GM13977 (cell line): ENCODE results near the gene NPAS3.

Source experiments
- DNase-seq: peaks from one replicate; pipeline ENCODE4 v3.0.0; 2012; ENCODE audit warnings: low spot score
- CTCF ChIP-seq: IDR thresholded peaks from 2 replicates; pipeline ENCODE4 v1.5.1; 2012; ENCODE audit warnings: mild to moderate bottlenecking, control low read depth; ENCODE audit not compliant: insufficient read depth; ENCODE audit errors: extremely low read depth, missing control alignments
- in situ Hi-C: fragments of 300-500 bp; cut with MboI; formaldehyde crosslinking; loops from one replicate; pipeline ENCODE4 v1.12.0; 2022; ENCODE audit warnings: low sequenced_read_pairs, low pct_unique_long_range_greater_than_20kb, mixed read lengths, inconsistent platforms; ENCODE audit not compliant: unreplicated experiment

NPAS3 gene

GRCh38 chr14:32984241-32984930 lies 45.7 kb downstream of the NPAS3 start:
- no peak for TF ChIP-seq CTCF
- no peak for DNase-seq
- in situ Hi-C loops: no loop called here

- DNase-seq: no peak
- in situ Hi-C loops: no loop called here
- no peak for TF ChIP-seq CTCF
Measured at GRCh38 chr14:32985866-32986265, 47.2 kb downstream of the NPAS3 start.

GRCh38 chr14:32986791-32987540 lies 48.3 kb downstream of the NPAS3 start:
- no peak for DNase-seq
- in situ Hi-C loops: no loop called here
- no peak for TF ChIP-seq CTCF

- in situ Hi-C loops: no loop called here
- no peak for TF ChIP-seq CTCF
- no peak for DNase-seq
Measured at GRCh38 chr14:32991691-32992090, 53.0 kb downstream of the NPAS3 start.

- DNase-seq: no peak
- in situ Hi-C loops: no loop called here
- TF ChIP-seq CTCF: no peak
Measured at GRCh38 chr14:32993921-32994320, 55.2 kb downstream of the NPAS3 start.

- no peak for DNase-seq
- no peak for TF ChIP-seq CTCF
- in situ Hi-C loops: no loop called here
Measured at GRCh38 chr14:32996343-32996742, 57.7 kb downstream of the NPAS3 start.
